ENCODE data around the gene EFEMP1. TPM values are rescaled to one million over a fixed set of nuclear protein-coding genes. Genes with fewer than 3 reads are reported as not detected.

EFEMP1 gene
- total RNA-seq, 1 experiment from 2014 or later = 24.0 TPM

- TF ChIP-seq ZBTB43 (CRISPR knock-in tag; IDR thresholded peaks at IDR 0.05) = no peak
Measured at GRCh38 chr2:55901941-55902340, 21.6 kb downstream of the EFEMP1 start (continued).

- peaks cover 17% of the 10 kb centered on the region for H3K9me3 Mint-ChIP-seq
Measured at GRCh38 chr2:55901322-55901721, 22.3 kb downstream of the EFEMP1 start.

More at GRCh38 chr2:55901322-55901721, 22.3 kb downstream of the EFEMP1 start:
- Mint-ChIP-seq H3K27ac (no peak overlapping the region), H3K36me3 (peaks cover 6% of the 10 kb centered on the region), H3K4me3 (no peak overlapping the region), H3K4me1 (peaks cover 11% of the 10 kb centered on the region), H3K27me3 (ENCODE audit: low read depth) (no peaks in the 10 kb centered on the region)
- CTCF ChIA-PET = no interaction called here
- ATAC-seq (peak; percentile 65), DNase-seq (ENCODE audit: low spot score) (no peak)
- TF ChIP-seq MLX (CRISPR knock-in tag; IDR thresholded peaks at IDR 0.05) = no peak
- TF ChIP-seq IRF1 (CRISPR knock-in tag; IDR thresholded peaks at IDR 0.05) = no peak
- TF ChIP-seq E2F4 (CRISPR knock-in tag; IDR thresholded peaks at IDR 0.05; ENCODE audit: borderline replicate concordance, low read depth) = no peak
- no peak for TF ChIP-seq ZNF396 (CRISPR knock-in tag; IDR thresholded peaks at IDR 0.05; ENCODE audit: borderline replicate concordance)
- TF ChIP-seq RORB (CRISPR knock-in tag; IDR thresholded peaks at IDR 0.05) = no peak
- TF ChIP-seq ZNF317 (CRISPR knock-in tag; IDR thresholded peaks at IDR 0.05; ENCODE audit: borderline replicate concordance, low read depth) = no peak
- TF ChIP-seq ESRRA (CRISPR knock-in tag; IDR thresholded peaks at IDR 0.05; ENCODE audit: borderline replicate concordance) = no peak
- TF ChIP-seq NR3C1 (CRISPR knock-in tag; conservative IDR thresholded peaks at IDR 0.05; ENCODE audit: low read depth) = no peak
- TF ChIP-seq FOXJ3 (CRISPR knock-in tag; IDR thresholded peaks at IDR 0.05; ENCODE audit: borderline replicate concordance) = no peak
- no peak for TF ChIP-seq ZNF232 (CRISPR knock-in tag; IDR thresholded peaks at IDR 0.05)
- TF ChIP-seq MYBL2 (CRISPR knock-in tag; IDR thresholded peaks at IDR 0.05) = no peak
- no peak for TF ChIP-seq STAT6 (CRISPR knock-in tag; conservative IDR thresholded peaks at IDR 0.05; ENCODE audit: low read depth)
- TF ChIP-seq HMGXB4 (CRISPR knock-in tag; IDR thresholded peaks at IDR 0.05) = no peak
- TF ChIP-seq NFE2L1 (CRISPR knock-in tag; IDR thresholded peaks at IDR 0.05) = no peak
- POLR2A ChIA-PET = no interaction called here

Data from WTC11 (cell line).